HepG2 (cell line): ENCODE measurements around the gene CYP17A1. TPM values are rescaled to one million over a fixed set of nuclear protein-coding genes. Genes with fewer than 3 reads are reported as not detected.

Experiments used
- AHDC1 ChIP-seq: sonication (generic); formaldehyde crosslinking; IDR thresholded peaks from 2 replicates; pipeline ENCODE4 v1.5.1; 2020; ENCODE audit warnings: mild to moderate bottlenecking, missing genetic modification reagents, borderline replicate concordance
- ASH2L ChIP-seq: fragments of 300-600, 200-600 bp; sonication (generic); IDR thresholded peaks from 2 replicates; pipeline ENCODE4 v1.7.0; 2017; ENCODE audit warnings: low read depth, mild to moderate bottlenecking, moderate library complexity, mixed read lengths, low read length; ENCODE audit not compliant: insufficient read length
- EEA1 ChIP-seq: sonication (generic); formaldehyde crosslinking; IDR thresholded peaks from 2 replicates; pipeline ENCODE4 v1.5.1; 2020; ENCODE audit warnings: mild to moderate bottlenecking, missing genetic modification reagents, borderline replicate concordance
- MBD4 ChIP-seq: IDR thresholded peaks from 2 replicates; pipeline ENCODE4 v1.6.1; 2012; ENCODE audit warnings: low read length, inconsistent platforms, borderline replicate concordance
- NPAS2 ChIP-seq: sonication (generic); formaldehyde crosslinking; IDR thresholded peaks from 2 replicates; pipeline ENCODE4 v1.8.0; 2022; ENCODE audit warnings: mild to moderate bottlenecking, missing genetic modification reagents, borderline replicate concordance
- PATZ1 ChIP-seq: sonication (generic); formaldehyde crosslinking; IDR thresholded peaks from 2 replicates; pipeline ENCODE4 v1.4.0; 2020; ENCODE audit warnings: missing genetic modification reagents
- PREB ChIP-seq: sonication (generic); formaldehyde crosslinking; IDR thresholded peaks from 2 replicates; pipeline ENCODE4 v1.4.0; 2020; ENCODE audit warnings: missing genetic modification reagents
- REXO4 ChIP-seq: sonication (generic); formaldehyde crosslinking; IDR thresholded peaks from 2 replicates; pipeline ENCODE4 v1.8.0; 2022; ENCODE audit warnings: missing genetic modification reagents, mild to moderate bottlenecking, borderline replicate concordance
- TERF1 ChIP-seq: sonication (generic); formaldehyde crosslinking; IDR thresholded peaks from 2 replicates; pipeline ENCODE4 v1.8.0; 2022; ENCODE audit warnings: mild to moderate bottlenecking, missing genetic modification reagents, moderate library complexity
- YEATS4 ChIP-seq: sonication (generic); formaldehyde crosslinking; IDR thresholded peaks from 2 replicates; pipeline ENCODE4 v1.4.0; 2020; ENCODE audit warnings: missing genetic modification reagents, borderline replicate concordance
- ZBTB14 ChIP-seq: sonication (generic); formaldehyde crosslinking; IDR thresholded peaks from 2 replicates; pipeline ENCODE4 v1.4.0; 2020; ENCODE audit warnings: missing genetic modification reagents
- ZEB1 ChIP-seq: IDR thresholded peaks from 2 replicates; pipeline ENCODE4 v1.6.1; 2012; ENCODE audit warnings: mild to moderate bottlenecking, low read depth, inconsistent platforms; ENCODE audit not compliant: insufficient replicate concordance
- ZFY ChIP-seq: sonication (generic); formaldehyde crosslinking; IDR thresholded peaks from 2 replicates; pipeline ENCODE4 v1.4.0; 2020; ENCODE audit warnings: missing genetic modification reagents
- polyA plus RNA-seq, 8 experiments: library from polyadenylated mRNA; depleted of rRNA in 3 of 8; stranded (reverse) in 7 of 8; unstranded in 1 of 8; fragments of >200 nt; fragmentation: Illumina TruSeq in 4 of 8; extraction: Trizol in 4 of 8; gene quantifications; 2 replicates each; pipeline versions ENCODE4 v1.2.1 to v1.2.3, GENCODE V29; 2011 to 2016; ENCODE audit warnings: low read depth in 4 of 8, missing spikeins in 1 of 8, mixed read lengths in 1 of 8; ENCODE audit not compliant: insufficient read depth in 1 of 8
- total RNA-seq, 5 experiments: library from RNA; depleted of rRNA; stranded (reverse); fragments of >200 nt; fragmentation: Illumina TruSeq; extraction: Trizol; gene quantifications; 2 replicates each; pipeline ENCODE4 v1.2.3, GENCODE V29; 2016; ENCODE audit warnings: low read depth in 1 of 5

The CYP17A1 gene
- total and polyA plus RNA-seq, 2 of the 13 experiments (the other 11 are each of a cell fraction or from before 2014, with no cell fraction given) = 0.13 to 1.1 TPM

- TF ChIP-seq EEA1 (CRISPR knock-in tag) (no peak), ZBTB14 (CRISPR knock-in tag) (no peak), TERF1 (CRISPR knock-in tag) (no peak), PREB (CRISPR knock-in tag) (no peak), PATZ1 (CRISPR knock-in tag) (peak; percentile 15), ZFY (CRISPR knock-in tag) (peak; percentile 76), NPAS2 (CRISPR knock-in tag) (0 out of 2 replicates have a peak, but pooled peaks have one; percentile 59), REXO4 (CRISPR knock-in tag) (no peak), YEATS4 (0 out of 2 replicates have a peak, but pooled peaks have one; percentile 62), AHDC1 (CRISPR knock-in tag) (peak; percentile 61; the same call in 1 of the 2 replicates), ZEB1 (no peak), MBD4 (no peak; the same call in 1 of the 2 replicates), ASH2L (peak; percentile 40)
Observed at GRCh38 chr10:102814873-102815661, 22.1 kb downstream of the CYP17A1 start (continued).
